LNCaP clone FGC (cell line): ENCODE data around the gene MARF1.

Source experiments
- DNase-seq: peaks from one replicate; pipeline ENCODE4 v3.0.0-alpha.2; 2011; ENCODE audit warnings: low read depth
- H3K4me3 ChIP-seq: 2 replicates; pipeline ENCODE4 v1.5.1; 2011; ENCODE audit warnings: mild to moderate bottlenecking, low read depth, low read length, control low read depth
- TF ChIP-seq, protein P1 (sequence below): IDR thresholded peaks from 2 replicates; pipeline ENCODE4 v1.5.1; 2012; ENCODE audit warnings: mild to moderate bottlenecking; ENCODE audit not compliant: control insufficient read depth, insufficient read depth; ENCODE audit errors: extremely low read depth

The MARF1 gene

DNA sequence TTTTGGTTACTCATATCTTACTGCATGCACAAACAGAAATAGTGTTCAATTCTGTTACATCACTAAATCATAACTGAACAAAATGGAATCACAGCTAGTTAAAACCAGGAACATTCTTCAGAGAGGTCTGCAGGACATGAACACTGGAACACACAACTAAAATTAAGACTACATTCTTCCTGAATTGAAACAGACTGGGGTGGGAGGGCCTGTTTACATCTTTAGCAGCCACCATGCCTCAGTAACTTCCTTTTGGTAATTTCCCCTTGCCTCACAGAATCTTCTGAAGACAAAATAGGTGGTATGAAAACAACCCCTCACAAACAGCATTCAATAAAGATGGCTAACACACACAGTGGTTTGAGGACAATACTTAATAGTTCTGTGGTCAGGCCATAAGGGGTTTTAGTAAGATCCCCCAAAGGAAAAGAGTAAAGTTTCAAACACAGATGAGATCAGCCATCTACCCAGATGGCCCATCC is 6.5 kb downstream of the MARF1 start:
- no peak overlapping the region for H3K4me3 ChIP-seq
- TF ChIP-seq, protein P1, sequence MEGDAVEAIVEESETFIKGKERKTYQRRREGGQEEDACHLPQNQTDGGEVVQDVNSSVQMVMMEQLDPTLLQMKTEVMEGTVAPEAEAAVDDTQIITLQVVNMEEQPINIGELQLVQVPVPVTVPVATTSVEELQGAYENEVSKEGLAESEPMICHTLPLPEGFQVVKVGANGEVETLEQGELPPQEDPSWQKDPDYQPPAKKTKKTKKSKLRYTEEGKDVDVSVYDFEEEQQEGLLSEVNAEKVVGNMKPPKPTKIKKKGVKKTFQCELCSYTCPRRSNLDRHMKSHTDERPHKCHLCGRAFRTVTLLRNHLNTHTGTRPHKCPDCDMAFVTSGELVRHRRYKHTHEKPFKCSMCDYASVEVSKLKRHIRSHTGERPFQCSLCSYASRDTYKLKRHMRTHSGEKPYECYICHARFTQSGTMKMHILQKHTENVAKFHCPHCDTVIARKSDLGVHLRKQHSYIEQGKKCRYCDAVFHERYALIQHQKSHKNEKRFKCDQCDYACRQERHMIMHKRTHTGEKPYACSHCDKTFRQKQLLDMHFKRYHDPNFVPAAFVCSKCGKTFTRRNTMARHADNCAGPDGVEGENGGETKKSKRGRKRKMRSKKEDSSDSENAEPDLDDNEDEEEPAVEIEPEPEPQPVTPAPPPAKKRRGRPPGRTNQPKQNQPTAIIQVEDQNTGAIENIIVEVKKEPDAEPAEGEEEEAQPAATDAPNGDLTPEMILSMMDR: no peak
- DNase-seq: no peak

- H3K4me3 ChIP-seq: no peak overlapping the region
- TF ChIP-seq, protein P1: no peak
Observed at GRCh38 chr16:15635926-15636325, 7.0 kb downstream of the MARF1 start.

DNA sequence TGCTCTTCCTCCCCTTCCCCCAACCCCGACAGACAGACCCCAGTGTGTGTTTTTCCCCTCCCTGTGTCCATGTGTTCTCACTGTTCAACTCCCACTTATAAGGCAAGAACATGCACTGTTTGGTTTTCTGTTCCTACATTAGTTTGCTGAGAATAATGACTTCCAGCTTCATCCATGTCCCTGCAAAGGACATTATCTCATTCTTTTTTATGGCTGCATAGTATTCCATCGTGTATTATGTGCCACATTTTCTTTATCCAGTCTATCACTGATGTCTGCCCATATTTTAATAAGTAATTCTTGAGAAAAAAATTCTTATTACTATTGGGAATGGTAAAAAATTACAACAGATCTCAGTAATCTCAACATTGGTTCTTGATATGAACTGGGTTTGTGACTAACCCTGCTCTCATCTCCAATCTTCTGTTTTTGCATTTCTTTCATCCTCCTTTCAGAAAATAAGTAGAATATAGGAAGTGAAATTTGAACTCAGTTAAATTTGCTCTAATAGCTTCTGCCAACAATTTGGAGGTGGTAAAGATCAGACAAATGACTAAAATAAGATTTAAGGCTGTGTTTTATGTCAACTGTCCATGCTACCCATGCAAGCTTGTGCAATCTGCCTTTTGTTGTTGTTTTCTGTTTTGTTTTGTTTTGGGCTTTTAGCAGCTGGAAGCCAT is 11.1 kb downstream of the MARF1 start:
- H3K4me3 ChIP-seq: no peak overlapping the region
- DNase-seq: no peak
- TF ChIP-seq, protein P1: no peak

More at GRCh38 chr16:15635926-15636325, 7.0 kb downstream of the MARF1 start:
- DNase-seq: no peak

GRCh38 chr16:15621889-15622288 is 21.1 kb downstream of the MARF1 start:
- no peak for DNase-seq
- no peak overlapping the region for H3K4me3 ChIP-seq
- TF ChIP-seq, protein P1: no peak

- TF ChIP-seq, protein P1: no peak
- DNase-seq: no peak
- no peak overlapping the region for H3K4me3 ChIP-seq
Observed at GRCh38 chr16:15621456-15621855, 21.5 kb downstream of the MARF1 start.

GRCh38 chr16:15620611-15621195 is 22.3 kb downstream of the MARF1 start:
- TF ChIP-seq, protein P1: no peak
- DNase-seq: no peak

More at GRCh38 chr16:15620611-15621195, 22.3 kb downstream of the MARF1 start:
- H3K4me3 ChIP-seq: no peak overlapping the region
